ENCODE results near the gene B3GAT1. TPM values are rescaled to one million over a fixed set of nuclear protein-coding genes. Genes with fewer than 3 reads are reported as not detected.

B3GAT1 gene
- total and polyA plus RNA-seq, 2 of the 13 experiments (the other 11 are each of a cell fraction or from before 2014, with no cell fraction given), result not detected

GRCh38 chr11:134386945-134387344 is 25.1 kb downstream of the B3GAT1 start:
- TF ChIP-seq ZNF883 (CRISPR knock-in tag; IDR thresholded peaks at IDR 0.05; ENCODE audit: not compliant biosample characterization) (no peak), SNAPC4 (CRISPR knock-in tag; IDR thresholded peaks at IDR 0.05) (no peak), ISX (CRISPR knock-in tag; conservative IDR thresholded peaks at IDR 0.05) (no peak), TAF1 (CRISPR knock-in tag; IDR thresholded peaks at IDR 0.05) (no peak), ZNF672 (CRISPR knock-in tag; IDR thresholded peaks at IDR 0.05) (no peak), CREB1 (IDR thresholded peaks at IDR 0.05) (no peak), CREB1 (CRISPR knock-in tag; IDR thresholded peaks at IDR 0.05) (no peak), NCOR1 (IDR thresholded peaks at IDR 0.05; ENCODE audit: borderline replicate concordance, low read length) (no peak), ZNF512 (CRISPR knock-in tag; IDR thresholded peaks at IDR 0.05) (no peak), CHCHD3 (CRISPR knock-in tag; IDR thresholded peaks at IDR 0.05) (no peak), ZNF260 (CRISPR knock-in tag; IDR thresholded peaks at IDR 0.05; ENCODE audit: borderline replicate concordance, low read depth) (no peak), RBM39 (IDR thresholded peaks at IDR 0.05; ENCODE audit: low read depth, low read length, poor library complexity, severe bottlenecking) (no peak), NPAS2 (CRISPR knock-in tag; IDR thresholded peaks at IDR 0.05; ENCODE audit: borderline replicate concordance) (no peak), SAP130 (CRISPR knock-in tag; IDR thresholded peaks at IDR 0.05; ENCODE audit: low read depth) (no peak), HOXA3 (CRISPR knock-in tag; IDR thresholded peaks at IDR 0.05) (no peak)
- H3K27ac ChIP-seq (ENCODE audit: extremely low read length, insufficient read depth, low read length), result no peak overlapping the region
- DNase-seq (ENCODE audit: low spot score) (no peak), ATAC-seq (no peak), FAIRE-seq (no peak)
- H4K20me1 ChIP-seq (ENCODE audit: insufficient read depth, low read length), result no peaks in the 10 kb centered on the region
- intact Hi-C loops (cut with micrococcal nuclease; ENCODE audit: unreplicated experiment), result no loop called here
- peaks cover 6 to 48% of the 10 kb centered on the region in 2 experiments; a peak in 4 of 5 replicates for H3K27me3 ChIP-seq (ENCODE audit: control insufficient read depth in 1 of 2, insufficient read depth in 2 of 2, low read length in 2 of 2)
- in situ Hi-C loops (cut with HindIII; ENCODE audit: extremely low pct_ligation_motif_present, low pct_unique_long_range_greater_than_20kb), result no loop called here
- H3K9ac ChIP-seq (ENCODE audit: insufficient read depth, low read depth, low read length), result no peak overlapping the region
- H3K9me3 ChIP-seq (ENCODE audit: low read length), result no peaks in the 10 kb centered on the region
- ChIA-PET POLR2A (no interaction called here), CTCF (ENCODE audit: low intra/inter-chr PET ratio, low total read pairs) (no interaction called here)
- no peaks in the 10 kb centered on the region for H3K4me1 ChIP-seq (ENCODE audit: insufficient read depth, low read length)
- H3K4me2 ChIP-seq (ENCODE audit: low read depth, low read length), result no peak overlapping the region
- no peak overlapping the region for H3K4me3 ChIP-seq (replicated peaks in 1 of 3; ENCODE audit: insufficient read depth in 1 of 3, low read depth in 2 of 3, low read length in 3 of 3)
- no peaks in the 10 kb centered on the region for H3K79me2 ChIP-seq (ENCODE audit: insufficient read depth, low read length)
- BruUV-seq (replicated peaks), result no TSS peak
- no peaks in the 10 kb centered on the region for H3K36me3 ChIP-seq (replicated peaks in 1 of 2; ENCODE audit: control insufficient read depth in 1 of 2, insufficient read depth in 2 of 2, low read length in 2 of 2)
- H2AFZ ChIP-seq (ENCODE audit: low read length), result no peak overlapping the region
- WGBS (ENCODE audit: low lambda C conversion rate), result 8% methylated on average over 6 of the region's 6 CpGs
